NCI-H446 treated with DMSO at 0.1 percent for 48 hours (cell line): Measurements from ENCODE around the gene STKLD1.
"Not testable (repeated sequence)": the region's sequence is repeated elsewhere in the genome, so short reads cannot be mapped to it uniquely, and the experiment has no call there.

Experiments used
- DNase-seq: peaks from one replicate; lab custom pipeline; 2025; lab: John Stamatoyannopoulos, UW

STKLD1 gene

GRCh38 chr9:133443982-133444381 is 67.8 kb downstream of the STKLD1 start:
- no peak for DNase-seq

- DNase-seq, result no peak
Observed at GRCh38 chr9:133445293-133445969, 69.3 kb downstream of the STKLD1 start.

GRCh38 chr9:133448487-133448972 is 72.4 kb downstream of the STKLD1 start:
- DNase-seq, result no peak

DNA sequence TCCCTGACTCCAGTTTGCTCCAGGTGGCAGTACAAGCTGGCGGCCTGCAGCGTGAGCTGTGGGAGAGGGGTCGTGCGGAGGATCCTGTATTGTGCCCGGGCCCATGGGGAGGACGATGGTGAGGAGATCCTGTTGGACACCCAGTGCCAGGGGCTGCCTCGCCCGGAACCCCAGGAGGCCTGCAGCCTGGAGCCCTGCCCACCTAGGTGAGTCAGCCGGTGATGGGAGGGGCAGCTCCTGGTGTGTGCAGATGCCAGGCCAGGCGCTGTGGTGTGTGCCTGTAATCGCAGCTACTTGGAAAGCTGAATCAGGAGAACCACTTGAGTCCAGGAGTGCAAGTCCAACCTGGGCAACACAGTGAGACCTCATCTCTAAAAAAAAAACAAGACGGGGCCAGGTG is 73.6 kb downstream of the STKLD1 start:
- no peak for DNase-seq

- DNase-seq, result not testable (repeated sequence)
Observed at GRCh38 chr9:133451865-133452264, 75.7 kb downstream of the STKLD1 start.

DNA sequence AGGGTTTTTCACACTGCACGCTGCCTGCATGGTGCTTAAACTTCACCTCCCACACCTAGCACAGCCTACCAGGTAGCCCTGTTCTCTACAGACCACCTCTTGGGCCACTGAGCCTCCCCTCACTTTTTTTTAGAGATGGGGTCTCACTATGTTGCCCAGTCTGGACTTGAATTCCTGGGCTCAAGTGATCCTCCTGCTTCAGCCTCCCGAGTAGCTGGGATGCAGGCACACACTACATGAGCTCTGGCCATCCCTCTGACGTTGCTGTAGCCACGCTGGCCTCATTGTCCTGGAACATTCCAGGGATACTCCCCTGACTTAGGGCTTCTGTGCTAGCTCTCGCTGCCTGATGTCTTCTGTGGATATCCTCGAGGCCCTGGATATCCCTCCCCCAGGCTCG is 76.4 kb downstream of the STKLD1 start:
- no peak for DNase-seq

DNA sequence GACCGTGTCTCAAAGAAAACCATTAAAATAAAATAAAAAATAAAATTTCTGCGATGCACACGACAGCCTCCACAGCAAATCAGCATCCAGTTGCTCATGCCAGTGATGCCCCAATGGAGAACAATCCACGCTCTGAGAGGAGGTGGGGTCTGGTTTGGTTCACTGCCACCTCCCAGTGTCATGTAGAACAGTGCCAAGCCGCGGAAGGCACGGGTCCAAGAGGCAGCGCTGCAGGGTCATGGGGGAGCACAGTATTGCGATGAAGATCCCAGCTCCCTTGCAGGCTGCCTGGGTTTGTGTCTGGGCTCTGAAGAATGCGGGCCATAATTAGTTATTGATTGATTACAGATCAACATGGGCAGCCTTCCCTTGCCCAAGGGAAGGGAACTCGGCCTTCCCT is 77.5 kb downstream of the STKLD1 start:
- DNase-seq, result no peak

GRCh38 chr9:133454325-133454724 is 78.2 kb downstream of the STKLD1 start:
- DNase-seq, result no peak

- DNase-seq, result no peak
Observed at GRCh38 chr9:133454943-133455673, 78.9 kb downstream of the STKLD1 start.
